Bronchial epithelial cell (primary cell): Measurements from ENCODE around the gene KISS1. TPM values are rescaled to one million over a fixed set of nuclear protein-coding genes. Genes with fewer than 3 reads are reported as not detected.

Experiments used
- DNase-seq: peaks from one replicate; pipeline ENCODE4 v3.0.0-alpha.2; 2010; ENCODE audit warnings: low read depth
- FAIRE-seq: peaks from 2 replicates; lab custom pipeline; 2011; peaks lifted over from hg19 to GRCh38; lab: Jason Lieb, UNC
- H3K27me3 ChIP-seq: 2 replicates; pipeline ENCODE4 v1.5.1; 2011; ENCODE audit warnings: low read length; ENCODE audit not compliant: control insufficient read depth, insufficient read depth
- H3K36me3 ChIP-seq: 2 replicates; pipeline ENCODE4 v1.5.1; 2011; ENCODE audit warnings: low read length; ENCODE audit not compliant: control insufficient read depth, insufficient read depth
- H3K4me3 ChIP-seq: 2 replicates; pipeline ENCODE4 v1.5.1; 2011; ENCODE audit warnings: mild to moderate bottlenecking, low read depth, low read length, control low read depth
- CTCF ChIP-seq: IDR thresholded peaks from 2 replicates; pipeline ENCODE4 v1.5.1; 2011; ENCODE audit warnings: mild to moderate bottlenecking, moderate library complexity, low read length, control low read depth, inconsistent platforms; ENCODE audit not compliant: insufficient read depth, severe bottlenecking
- total RNA-seq: library from RNA; depleted of rRNA; stranded (reverse); fragments of >200 nt; gene quantifications from 2 replicates; pipeline ENCODE4 v1.2.1, GENCODE V29; 2014

The KISS1 gene
- total RNA-seq, 1 donor from 2014 or later, result not detected

- FAIRE-seq, result no peak
- TF ChIP-seq CTCF, result no peak
- Histone ChIP-seq H3K36me3 (peaks cover 6% of the 10 kb centered on the region), H3K27me3 (no peaks in the 10 kb centered on the region), H3K4me3 (no peak overlapping the region)
- no peak for DNase-seq
Observed at GRCh38 chr1:204146965-204147364, 49.3 kb downstream of the KISS1 start.

- Histone ChIP-seq H3K27me3 (no peaks in the 10 kb centered on the region), H3K36me3 (peaks cover 6% of the 10 kb centered on the region), H3K4me3 (no peak overlapping the region)
- no peak for DNase-seq
- FAIRE-seq, result no peak
- no peak for TF ChIP-seq CTCF
Observed at GRCh38 chr1:204146309-204146708, 50.0 kb downstream of the KISS1 start.

GRCh38 chr1:204145033-204145504 lies 51.2 kb downstream of the KISS1 start:
- no peaks in the 10 kb centered on the region for H3K27me3 ChIP-seq
- TF ChIP-seq CTCF, result no peak
- peaks cover 8% of the 10 kb centered on the region for H3K36me3 ChIP-seq
- H3K4me3 ChIP-seq, result no peak overlapping the region
- no peak for FAIRE-seq
- DNase-seq, result peak; percentile 41

- TF ChIP-seq CTCF, result no peak
- peaks cover 10% of the 10 kb centered on the region for H3K36me3 ChIP-seq
- FAIRE-seq, result no peak
- H3K4me3 ChIP-seq, result no peak overlapping the region
- no peak for DNase-seq
- no peaks in the 10 kb centered on the region for H3K27me3 ChIP-seq
Observed at GRCh38 chr1:204143276-204144041, 52.8 kb downstream of the KISS1 start.

GRCh38 chr1:204142032-204142974 lies 54.0 kb downstream of the KISS1 start:
- no peak overlapping the region for H3K4me3 ChIP-seq
- DNase-seq (no peak), FAIRE-seq (peak; percentile 82)
- peaks cover 10% of the 10 kb centered on the region for H3K36me3 ChIP-seq
- no peaks in the 10 kb centered on the region for H3K27me3 ChIP-seq
- no peak for TF ChIP-seq CTCF
